VCaP (cell line): ENCODE results near the gene TMEM131.

Experiments
- H3K27ac ChIP-seq: fragments of 450-650 bp; 2 replicates; pipeline ENCODE4 v1.5.1; 2017
- TF ChIP-seq, protein P1 (sequence below): fragments of 450-650 bp; conservative IDR thresholded peaks from 2 replicates; pipeline ENCODE4 v1.5.1; 2017; ENCODE audit warnings: mild to moderate bottlenecking, moderate library complexity

Gene TMEM131

DNA sequence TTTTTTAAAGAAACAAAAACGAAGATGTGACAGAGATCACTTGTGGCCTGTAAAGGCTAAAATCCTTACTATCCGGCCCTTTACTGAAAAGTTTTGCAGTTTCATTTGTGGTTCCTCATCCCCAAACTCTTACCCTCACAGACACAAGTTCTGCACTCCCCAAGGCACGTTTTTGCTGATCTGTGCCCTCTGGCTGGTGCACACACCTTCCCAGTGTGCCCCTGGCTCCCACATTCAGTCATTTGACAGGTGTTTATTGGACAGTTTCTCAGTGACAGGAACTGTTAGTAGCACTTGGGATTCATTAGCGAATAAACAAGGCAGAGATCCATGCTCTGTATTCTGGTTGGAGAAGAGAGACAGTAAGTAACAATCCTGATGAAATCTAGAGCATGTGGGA, 259.6 kb downstream of the TMEM131 start:
- H3K27ac ChIP-seq: no peak overlapping the region
- TF ChIP-seq, protein P1, sequence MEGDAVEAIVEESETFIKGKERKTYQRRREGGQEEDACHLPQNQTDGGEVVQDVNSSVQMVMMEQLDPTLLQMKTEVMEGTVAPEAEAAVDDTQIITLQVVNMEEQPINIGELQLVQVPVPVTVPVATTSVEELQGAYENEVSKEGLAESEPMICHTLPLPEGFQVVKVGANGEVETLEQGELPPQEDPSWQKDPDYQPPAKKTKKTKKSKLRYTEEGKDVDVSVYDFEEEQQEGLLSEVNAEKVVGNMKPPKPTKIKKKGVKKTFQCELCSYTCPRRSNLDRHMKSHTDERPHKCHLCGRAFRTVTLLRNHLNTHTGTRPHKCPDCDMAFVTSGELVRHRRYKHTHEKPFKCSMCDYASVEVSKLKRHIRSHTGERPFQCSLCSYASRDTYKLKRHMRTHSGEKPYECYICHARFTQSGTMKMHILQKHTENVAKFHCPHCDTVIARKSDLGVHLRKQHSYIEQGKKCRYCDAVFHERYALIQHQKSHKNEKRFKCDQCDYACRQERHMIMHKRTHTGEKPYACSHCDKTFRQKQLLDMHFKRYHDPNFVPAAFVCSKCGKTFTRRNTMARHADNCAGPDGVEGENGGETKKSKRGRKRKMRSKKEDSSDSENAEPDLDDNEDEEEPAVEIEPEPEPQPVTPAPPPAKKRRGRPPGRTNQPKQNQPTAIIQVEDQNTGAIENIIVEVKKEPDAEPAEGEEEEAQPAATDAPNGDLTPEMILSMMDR: no peak

GRCh38 chr2:97735161-97735561, 260.6 kb downstream of the TMEM131 start:
- no peak overlapping the region for H3K27ac ChIP-seq
- TF ChIP-seq, protein P1: no peak

DNA sequence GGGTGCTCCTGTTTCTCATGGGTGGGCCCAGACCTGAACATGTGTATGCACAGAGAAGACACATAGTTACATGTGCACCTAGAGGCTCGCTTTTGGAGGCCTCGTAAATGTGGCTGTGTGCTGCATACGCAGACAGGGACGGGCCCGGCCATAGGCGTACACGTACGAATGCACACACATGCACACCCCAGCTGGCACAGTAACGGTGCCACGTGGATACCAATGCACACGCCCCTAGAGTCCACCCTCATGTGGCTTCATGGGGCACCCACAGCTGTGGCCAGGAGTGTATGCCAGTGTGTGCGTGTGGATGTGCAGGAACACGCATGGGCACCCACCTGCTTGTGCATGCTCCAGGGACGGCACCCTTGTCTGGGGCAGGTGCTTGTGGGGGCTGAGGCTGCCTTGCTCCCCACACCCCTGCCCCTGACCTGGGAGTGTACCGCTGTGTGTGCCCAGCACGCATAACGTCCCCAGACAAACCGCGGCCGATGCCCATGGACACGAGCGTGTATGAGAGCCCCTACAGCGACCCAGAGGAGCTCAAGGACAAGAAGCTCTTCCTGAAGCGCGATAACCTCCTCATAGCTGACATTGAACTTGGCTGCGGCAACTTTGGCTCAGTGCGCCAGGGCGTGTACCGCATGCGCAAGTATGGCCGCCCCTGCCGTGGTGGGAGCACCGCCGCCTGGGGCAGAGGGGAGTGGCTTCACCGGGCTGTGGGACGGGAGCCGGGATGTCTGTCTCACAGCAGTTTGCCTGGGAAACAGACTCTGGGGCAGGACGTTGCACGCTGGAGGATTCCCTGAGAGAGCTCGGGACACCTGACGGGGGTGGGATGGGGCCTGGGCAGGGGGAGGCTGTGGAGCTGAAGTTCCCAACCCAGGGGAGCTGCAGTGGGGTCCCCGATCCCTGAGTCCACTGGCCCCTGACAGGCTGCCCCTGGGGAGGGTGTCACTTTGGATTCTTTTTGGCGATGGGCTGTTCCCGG, 261.4 kb downstream of the TMEM131 start:
- TF ChIP-seq, protein P1: no peak
- no peak overlapping the region for H3K27ac ChIP-seq

GRCh38 chr2:97733341-97734035, 262.3 kb downstream of the TMEM131 start:
- H3K27ac ChIP-seq: no peak overlapping the region
- TF ChIP-seq, protein P1: no peak

DNA sequence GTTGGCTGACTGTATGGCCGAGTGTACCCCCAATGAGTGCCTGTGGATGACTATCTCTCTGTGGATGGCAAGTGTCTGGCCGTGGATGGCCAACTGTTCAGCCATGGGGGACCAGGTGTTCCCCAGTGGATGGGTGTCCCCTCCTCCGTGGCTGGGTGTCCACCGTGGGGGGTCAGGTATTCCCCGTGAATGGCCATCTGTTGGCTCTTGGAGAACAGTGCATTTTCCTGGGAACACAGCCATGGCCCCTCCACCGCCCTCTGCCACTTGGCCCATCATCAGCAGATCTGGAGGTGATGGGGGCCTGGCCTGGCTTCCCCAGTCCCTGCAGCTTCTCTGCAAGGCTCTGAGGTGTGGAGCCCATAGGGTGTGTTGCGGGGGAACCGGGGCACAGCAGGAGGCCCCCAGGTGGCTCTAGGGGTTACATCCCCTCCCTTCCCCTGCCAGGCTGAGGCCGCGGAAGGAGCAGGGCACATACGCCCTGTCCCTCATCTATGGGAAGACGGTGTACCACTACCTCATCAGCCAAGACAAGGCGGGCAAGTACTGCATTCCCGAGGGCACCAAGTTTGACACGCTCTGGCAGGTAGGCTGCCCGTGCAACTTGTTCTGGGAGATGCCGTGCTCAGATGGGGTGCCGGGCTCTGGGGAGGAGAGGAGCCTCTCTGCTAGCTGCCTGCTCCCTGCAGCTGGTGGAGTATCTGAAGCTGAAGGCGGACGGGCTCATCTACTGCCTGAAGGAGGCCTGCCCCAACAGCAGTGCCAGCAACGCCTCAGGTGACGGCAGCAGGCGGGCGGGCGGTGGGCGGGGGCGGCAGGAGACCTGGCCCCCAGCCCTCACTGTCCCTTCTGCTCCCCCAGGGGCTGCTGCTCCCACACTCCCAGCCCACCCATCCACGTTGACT, 263.1 kb downstream of the TMEM131 start:
- H3K27ac ChIP-seq: no peak overlapping the region
- TF ChIP-seq, protein P1: no peak

DNA sequence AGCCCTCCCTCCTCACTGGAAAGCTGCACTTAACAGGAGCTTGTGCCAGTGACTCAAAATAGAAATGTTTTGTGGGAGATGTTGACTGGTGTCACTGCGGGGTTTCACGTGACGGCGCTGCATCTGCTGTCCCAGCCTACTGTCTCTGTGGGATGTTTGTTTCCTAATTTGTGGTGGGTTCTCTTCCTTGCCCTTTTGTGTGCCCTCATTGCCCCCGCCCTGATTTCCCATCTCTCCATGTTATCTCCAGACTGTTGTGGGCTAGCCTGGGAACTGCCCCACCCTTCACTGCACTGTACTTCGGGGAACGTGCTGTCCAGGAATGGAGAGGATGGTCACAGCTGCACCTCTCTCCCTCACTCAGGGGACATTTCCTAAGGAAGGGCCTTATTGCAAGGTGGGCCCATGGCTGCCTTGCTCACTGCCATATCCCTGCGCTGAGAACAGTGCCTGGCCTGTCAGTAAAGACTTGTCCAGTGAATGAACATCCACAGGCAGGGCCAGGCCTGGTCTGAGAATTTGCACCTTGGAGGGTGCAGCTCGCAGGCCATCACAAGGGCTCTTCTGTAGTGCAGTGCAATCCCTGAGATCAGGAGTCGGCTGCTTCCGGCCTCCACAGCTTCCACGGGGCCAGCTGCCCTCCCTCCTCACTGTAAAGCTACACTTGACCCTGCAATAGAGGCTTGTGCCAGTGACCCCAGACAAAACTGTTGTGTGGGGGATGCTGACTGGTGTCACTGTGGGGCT, 264.3 kb downstream of the TMEM131 start:
- H3K27ac ChIP-seq: no peak overlapping the region
- TF ChIP-seq, protein P1: no peak
